ENCODE data around the gene PRPS1. TPM values are rescaled to one million over a fixed set of nuclear protein-coding genes. Genes with fewer than 3 reads are reported as not detected.

The PRPS1 gene
- total RNA-seq = 31.0 and 41.6 TPM in 2 replicates

GRCh38 chrX:107627838-107628661 lies at the start of gene PRPS1:
PRPS1 (plus strand) TSS chrX:107628510; CDS start chrX:107628629, 119 bp downstream.

Other genes with a start within 250 kb of the PRPS1 start
- gene FRMPD3, start 178.9 kb upstream of the PRPS1 start, total RNA-seq = under 0.01 TPM in 2 replicates
- 15.9 and 27.9 TPM in 2 replicates for gene TSC22D3, start 147.3 kb downstream of the PRPS1 start, total RNA-seq
- not detected in 2 replicates for gene NCBP2L, start 149.2 kb downstream of the PRPS1 start, total RNA-seq
- 7.7 and 22.3 TPM in 2 replicates for gene MID2, start 197.4 kb downstream of the PRPS1 start, total RNA-seq